Measurements from ENCODE around the gene DLST. TPM values are rescaled to one million over a fixed set of nuclear protein-coding genes. Genes with fewer than 3 reads are reported as not detected.
A peak's percentile ranks its signal among the peaks of the same experiment; 100 is the strongest.

Gene DLST
- total RNA-seq, 4 donors from 2014 or later: 80.9 to 91.6 (median 83.5) TPM

DNA sequence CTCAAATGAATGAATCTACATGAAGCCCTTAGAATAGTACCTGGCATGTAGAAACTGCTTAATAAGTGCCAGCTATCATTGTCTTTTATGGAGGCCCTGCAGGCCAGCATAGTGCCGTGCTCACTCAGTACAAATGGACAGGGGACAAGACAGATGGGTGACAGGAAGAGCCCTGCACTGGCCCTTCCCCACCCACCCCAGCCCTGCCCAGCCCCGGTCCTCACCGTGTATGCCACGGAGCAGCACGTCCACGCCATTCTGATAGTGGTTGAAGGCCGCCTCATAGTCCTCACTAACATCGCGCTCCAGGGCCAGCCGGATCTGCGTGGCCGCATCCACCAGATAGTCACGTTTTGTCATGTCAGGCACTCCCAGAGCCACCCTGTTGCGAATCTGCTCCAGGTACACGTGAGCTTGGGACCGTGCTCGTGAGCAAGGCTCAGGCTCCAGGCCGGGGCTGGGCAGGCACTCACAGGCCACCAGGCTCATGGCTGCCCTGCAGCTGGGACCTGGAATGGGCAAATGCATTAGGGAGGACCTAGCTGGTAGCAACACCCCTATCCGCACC, 39.4 kb downstream of the DLST start:
- DNase-seq: no peak
- Histone ChIP-seq H3K36me3 (no peaks in the 10 kb centered on the region), H3K9me3 (no peaks in the 10 kb centered on the region), H3K27ac (no peak overlapping the region), H3K4me3 (replicated peaks in 1 of 3) (no peak overlapping the region), H3K4me1 (peaks cover 17 to 35% of the 10 kb centered on the region in 2 donors), H3K27me3 (no peaks in the 10 kb centered on the region)
- 95 to 98% methylated on average over 18 to 19 of the region's 19 CpGs for WGBS, 2 donors
- TF ChIP-seq, protein P1, sequence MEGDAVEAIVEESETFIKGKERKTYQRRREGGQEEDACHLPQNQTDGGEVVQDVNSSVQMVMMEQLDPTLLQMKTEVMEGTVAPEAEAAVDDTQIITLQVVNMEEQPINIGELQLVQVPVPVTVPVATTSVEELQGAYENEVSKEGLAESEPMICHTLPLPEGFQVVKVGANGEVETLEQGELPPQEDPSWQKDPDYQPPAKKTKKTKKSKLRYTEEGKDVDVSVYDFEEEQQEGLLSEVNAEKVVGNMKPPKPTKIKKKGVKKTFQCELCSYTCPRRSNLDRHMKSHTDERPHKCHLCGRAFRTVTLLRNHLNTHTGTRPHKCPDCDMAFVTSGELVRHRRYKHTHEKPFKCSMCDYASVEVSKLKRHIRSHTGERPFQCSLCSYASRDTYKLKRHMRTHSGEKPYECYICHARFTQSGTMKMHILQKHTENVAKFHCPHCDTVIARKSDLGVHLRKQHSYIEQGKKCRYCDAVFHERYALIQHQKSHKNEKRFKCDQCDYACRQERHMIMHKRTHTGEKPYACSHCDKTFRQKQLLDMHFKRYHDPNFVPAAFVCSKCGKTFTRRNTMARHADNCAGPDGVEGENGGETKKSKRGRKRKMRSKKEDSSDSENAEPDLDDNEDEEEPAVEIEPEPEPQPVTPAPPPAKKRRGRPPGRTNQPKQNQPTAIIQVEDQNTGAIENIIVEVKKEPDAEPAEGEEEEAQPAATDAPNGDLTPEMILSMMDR (IDR thresholded peaks at IDR 0.05): no peak
- no peak for TF ChIP-seq POLR2A (IDR thresholded peaks at IDR 0.05)
- intact Hi-C loops (cut with DNase I): no loop called here

DNA sequence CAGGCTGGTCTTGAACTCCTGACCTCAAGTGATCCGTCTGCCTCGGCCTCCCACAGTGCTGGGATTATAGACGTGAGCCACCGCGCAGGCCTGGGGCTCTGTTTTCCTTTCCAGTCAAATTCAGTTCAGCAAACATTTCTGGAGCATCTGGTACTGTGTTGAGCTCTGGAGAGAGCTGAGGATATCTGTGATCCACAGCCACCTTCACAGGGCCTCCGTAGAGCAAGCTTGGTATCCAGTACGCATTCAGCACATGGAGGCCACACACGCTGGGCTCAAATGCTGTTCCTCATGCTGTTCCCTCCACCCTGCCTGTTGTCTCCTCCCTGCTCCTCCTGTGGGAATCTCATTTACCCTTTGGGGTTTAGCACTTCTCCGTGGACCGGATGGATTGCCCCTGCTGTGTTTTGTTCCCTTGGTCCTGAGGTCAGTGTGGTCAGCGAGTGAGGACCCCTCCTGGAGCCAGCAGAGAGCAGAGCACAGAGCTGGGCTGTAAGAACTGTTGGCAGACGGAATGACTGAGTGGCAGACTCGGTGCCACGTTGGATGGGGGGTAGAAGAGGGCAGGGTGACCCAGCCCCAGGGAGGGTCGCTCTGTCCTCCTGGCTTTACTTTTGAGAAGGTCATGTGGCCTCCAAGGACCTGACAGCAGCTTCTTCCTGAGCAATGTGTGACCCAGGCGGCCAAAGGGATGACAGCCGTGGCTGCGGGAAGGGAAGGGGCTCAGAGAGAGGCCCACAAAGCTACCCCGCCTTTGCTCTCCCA, 40.5 kb downstream of the DLST start:
- peak overlapping the region in 1 of 3 donors; percentile 57 for H3K27ac ChIP-seq
- H3K9me3 ChIP-seq: no peaks in the 10 kb centered on the region
- no peaks in the 10 kb centered on the region for H3K27me3 ChIP-seq
- H3K4me1 ChIP-seq: peaks cover 11 to 29% of the 10 kb centered on the region in 2 donors
- no peak for DNase-seq
- no peaks in the 10 kb centered on the region for H3K36me3 ChIP-seq
- TF ChIP-seq POLR2A (IDR thresholded peaks at IDR 0.05): no peak
- TF ChIP-seq, protein P1 (IDR thresholded peaks at IDR 0.05): no peak
- intact Hi-C loops (cut with DNase I): no loop called here
- WGBS, 2 donors: 87 to 89% methylated on average over 19 of the region's 19 CpGs
- peak overlapping the region in 1 of 3 donors; percentile 50 for H3K4me3 ChIP-seq (replicated peaks in 1 of 3)

DNA sequence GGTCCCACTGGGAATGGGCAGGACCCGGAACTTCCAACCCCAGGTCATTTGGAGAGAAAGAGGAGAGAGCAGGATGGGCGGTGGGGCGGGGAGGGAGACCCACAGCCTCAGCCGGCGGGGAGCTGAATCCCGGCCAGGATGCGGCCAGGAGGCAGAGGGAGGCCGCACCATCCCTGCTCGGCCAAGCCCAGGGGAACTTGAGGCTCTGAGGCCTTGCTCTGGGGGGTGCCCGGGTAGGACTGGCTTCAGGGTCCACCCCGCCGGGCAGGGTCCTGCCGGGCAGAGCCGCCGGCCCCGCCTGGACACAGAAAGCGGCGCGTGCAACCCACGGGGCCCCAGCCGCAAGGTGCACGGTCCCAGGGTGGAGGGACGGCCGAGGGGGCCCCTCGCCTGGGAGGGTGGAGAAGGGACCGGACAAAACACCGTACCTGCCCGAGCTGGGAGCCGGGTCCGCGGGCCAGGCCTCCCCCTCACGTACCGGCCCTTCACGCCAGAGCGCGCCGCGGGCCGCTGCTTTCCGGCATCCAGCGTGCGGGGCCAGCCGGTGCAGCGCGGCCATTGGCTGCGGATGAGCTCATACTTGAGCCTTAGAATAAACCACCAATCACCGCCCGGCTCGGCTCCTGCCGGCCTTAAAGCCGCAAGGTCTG, 41.2 kb downstream of the DLST start, which contains the start of gene RPS6KL1:
Gene RPS6KL1, minus strand, starts transcription at position 509 of the 650 bp plus-strand sequence. CDS start 1,719 bp downstream, outside the sequence.
- Histone ChIP-seq H3K27ac (peak within 1 kb of the TSS in 2 of 3 donors; percentile 44 to 57), H3K36me3 (no peaks in the 10 kb centered on the region), H3K4me1 (peaks cover 4 to 21% of the 10 kb centered on the region in 2 donors), H3K9me3 (no peaks in the 10 kb centered on the region), H3K27me3 (no peaks in the 10 kb centered on the region), H3K4me3 (replicated peaks in 1 of 3) (peak within 1 kb of the TSS in 2 of 3 donors; percentile 27 to 50)
- peak; percentile 90 for DNase-seq
- 0 to 57% methylated on average over 3 to 5 of the region's 51 CpGs for WGBS, 2 donors
- TF ChIP-seq, protein P1 (IDR thresholded peaks at IDR 0.05): peak in 1 of 6 experiments; percentile 6
- peak in 1 of 2 donors; percentile 32 for TF ChIP-seq POLR2A (IDR thresholded peaks at IDR 0.05)
- intact Hi-C loops (cut with DNase I): no loop called here

DNA sequence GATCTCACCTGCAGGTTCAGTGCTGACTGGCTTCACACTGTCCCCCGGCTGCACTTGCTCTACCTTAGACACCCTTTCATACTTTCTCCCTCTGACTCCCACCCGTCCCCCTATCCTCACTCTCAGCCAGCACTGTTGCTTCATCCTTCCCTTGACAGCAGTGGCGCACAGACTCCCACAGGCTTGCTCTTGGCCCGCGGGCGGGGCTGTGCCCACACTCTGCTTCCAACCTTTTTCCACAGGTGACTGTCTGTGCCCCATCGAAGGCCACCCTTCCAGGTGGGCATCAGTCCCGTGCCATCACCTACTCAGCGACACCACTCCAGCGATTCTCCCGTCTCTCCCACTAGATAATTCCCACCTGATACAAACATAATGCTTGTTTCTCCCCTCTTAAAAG, 42.3 kb downstream of the DLST start:
- no peak overlapping the region for H3K4me3 ChIP-seq (replicated peaks in 1 of 3)
- H3K4me1 ChIP-seq: peaks cover 0 to 14% of the 10 kb centered on the region in 2 donors
- intact Hi-C loops (cut with DNase I): no loop called here
- no peak overlapping the region for H3K27ac ChIP-seq
- no peak for DNase-seq
- WGBS, 2 donors: 86% methylated on average over 11 of the region's 11 CpGs
- H3K9me3 ChIP-seq: no peaks in the 10 kb centered on the region
- TF ChIP-seq, protein P1 (IDR thresholded peaks at IDR 0.05): no peak
- TF ChIP-seq POLR2A (IDR thresholded peaks at IDR 0.05): no peak
- H3K36me3 ChIP-seq: no peaks in the 10 kb centered on the region
- no peaks in the 10 kb centered on the region for H3K27me3 ChIP-seq
